Gastroesophageal sphincter (tissue), 4 donors: ENCODE measurements around the gene NPR1. TPM values are rescaled to one million over a fixed set of nuclear protein-coding genes. Genes with fewer than 3 reads are reported as not detected.
A peak's percentile ranks its signal among the peaks of the same experiment; 100 is the strongest.

Source experiments
- ATAC-seq: fragments of 150-250 bp; one replicate; pipeline ENCODE4 v1.9.1; 2016; ENCODE audit warnings: mild to moderate bottlenecking, moderate library complexity
- H3K27ac ChIP-seq, 4 donors: fragments of 200-600 bp; sonication (generic) in 3 of 4; 1 replicate in 3 of 4; 2 replicates in 1 of 4; pipeline ENCODE4 v1.5.1; 2016 to 2019
- H3K27me3 ChIP-seq: fragments of 200-600 bp; sonication (generic); one replicate; pipeline ENCODE4 v1.5.1; 2019
- H3K36me3 ChIP-seq, 2 donors: fragments of 200-600 bp; sonication (generic); one replicate each; pipeline ENCODE4 v1.5.1; 2019; ENCODE audit warnings: control low read depth in 1 of 2
- H3K4me1 ChIP-seq, 3 donors: fragments of 200-600 bp; sonication (generic); 1 replicate in 2 of 3; 2 replicates in 1 of 3; pipeline ENCODE4 v1.5.1; 2016 to 2019; ENCODE audit warnings: control low read depth in 2 of 3
- H3K4me3 ChIP-seq, 2 donors: fragments of 200-600 bp; sonication (generic); one replicate each; pipeline ENCODE4 v1.5.1; 2019; ENCODE audit warnings: mild to moderate bottlenecking in 1 of 2, moderate library complexity in 1 of 2
- H3K9me3 ChIP-seq, 3 donors: fragments of 200-600 bp; sonication (generic); one replicate each; pipeline ENCODE4 v1.5.1; 2017 to 2019; ENCODE audit warnings: control low read depth in 2 of 3
- CTCF ChIP-seq, 4 experiments: fragments of 200-600 bp in 2 of 4; fragments of 450-650 bp in 2 of 4; sonication (generic) in 1 of 4; IDR thresholded peaks; one replicate each; pipeline ENCODE4 v1.5.1; 2017 to 2019; ENCODE audit warnings: antibody characterized with exemption in 4 of 4, mild to moderate bottlenecking in 2 of 4, moderate library complexity in 2 of 4
- EP300 ChIP-seq: sonication (generic); formaldehyde crosslinking; IDR thresholded peaks from one replicate; pipeline ENCODE4 v1.6.1; 2017; ENCODE audit warnings: antibody characterized with exemption, mild to moderate bottlenecking
- POLR2A ChIP-seq, 2 donors: fragments of 450-650 bp; IDR thresholded peaks; one replicate each; pipeline ENCODE4 v1.6.1; 2017; ENCODE audit warnings: antibody characterized with exemption in 2 of 2, mild to moderate bottlenecking in 2 of 2, moderate library complexity in 1 of 2
- POLR2AphosphoS5 ChIP-seq: sonication (generic); formaldehyde crosslinking; IDR thresholded peaks from one replicate; pipeline ENCODE4 v1.6.1; 2017; ENCODE audit warnings: antibody characterized with exemption
- WGBS, 2 donors: methylation state at CpG; one replicate each; pipeline ENCODE4 v1.1.5; 2018; ENCODE audit warnings: low coverage in 1 of 2; 5-methylcytosine and 5-hydroxymethylcytosine counted together
- total RNA-seq, 4 donors: library from RNA; depleted of rRNA; stranded (reverse); fragments of >200 nt; gene quantifications; one replicate each; pipeline ENCODE4 v1.1.0, GENCODE V29; 2016

The NPR1 gene
- total RNA-seq, 4 donors from 2014 or later: 36.7 to 57.0 (median 46.7) TPM

- H3K4me1 ChIP-seq: peaks cover 0 to 41% (median 8%) of the 10 kb centered on the region in 3 donors
- TF ChIP-seq POLR2AphosphoS5 (no peak), EP300 (no peak), CTCF (IDR thresholded peaks at IDR 0.05) (peak in 1 of 4 experiments; percentile 1), POLR2A (IDR thresholded peaks at IDR 0.05) (peak in 1 of 2 donors; percentile 5)
- no peaks in the 10 kb centered on the region for H3K9me3 ChIP-seq
- peak overlapping the region; percentile 84 to 92 for H3K4me3 ChIP-seq
- H3K36me3 ChIP-seq: no peaks in the 10 kb centered on the region
- 0% methylated on average over 1 to 6 of the region's 19 CpGs for WGBS, 2 donors
- no peaks in the 10 kb centered on the region for H3K27me3 ChIP-seq
- peak overlapping the region; percentile 91 to 98 (median 98) for H3K27ac ChIP-seq
- peak; percentile 24 for ATAC-seq
These were observed 50.0 kb downstream of the NPR1 start for GRCh38 chr1:153728305-153729066.

- no peaks in the 10 kb centered on the region for H3K9me3 ChIP-seq
- H3K36me3 ChIP-seq: no peaks in the 10 kb centered on the region
- TF ChIP-seq POLR2AphosphoS5 (no peak), EP300 (no peak), POLR2A (IDR thresholded peaks at IDR 0.05) (no peak), CTCF (IDR thresholded peaks at IDR 0.05) (no peak)
- no peak overlapping the region for H3K4me3 ChIP-seq
- H3K27me3 ChIP-seq: no peaks in the 10 kb centered on the region
- no peak for ATAC-seq
- peak overlapping the region in 3 of 4 donors; percentile 8 to 98 (median 98) for H3K27ac ChIP-seq
- WGBS, 2 donors: 48 to 73% methylated on average over 3 to 5 of the region's 5 CpGs
- peaks cover 0 to 59% (median 15%) of the 10 kb centered on the region in 3 donors for H3K4me1 ChIP-seq
These were observed 52.0 kb downstream of the NPR1 start for GRCh38 chr1:153730468-153730988.

- Histone ChIP-seq H3K27me3 (no peaks in the 10 kb centered on the region), H3K27ac (peak overlapping the region in 3 of 4 donors; percentile 21 to 69 (median 55)), H3K4me3 (no peak overlapping the region), H3K9me3 (no peaks in the 10 kb centered on the region), H3K4me1 (peaks cover 0 to 49% (median 15%) of the 10 kb centered on the region in 3 donors), H3K36me3 (peaks cover 0 to 3% of the 10 kb centered on the region in 2 donors)
- TF ChIP-seq EP300 (no peak), POLR2AphosphoS5 (no peak), CTCF (IDR thresholded peaks at IDR 0.05) (no peak), POLR2A (IDR thresholded peaks at IDR 0.05) (no peak)
- WGBS, 2 donors: 36% methylated on average over 1 of the region's 1 CpG; no CpG with 5 or more reads in 1 of the 2 donors
- no peak for ATAC-seq
These were observed 55.5 kb downstream of the NPR1 start for GRCh38 chr1:153733970-153734369.

- ATAC-seq: no peak
- H3K4me3 ChIP-seq: no peak overlapping the region
- TF ChIP-seq POLR2A (IDR thresholded peaks at IDR 0.05) (no peak), POLR2AphosphoS5 (no peak)
- no peaks in the 10 kb centered on the region for H3K27me3 ChIP-seq
- no peaks in the 10 kb centered on the region for H3K9me3 ChIP-seq
- peaks cover 0 to 9% of the 10 kb centered on the region in 2 donors for H3K36me3 ChIP-seq
- WGBS, 2 donors: 38 to 77% methylated on average over 1 to 3 of the region's 3 CpGs
- peak overlapping the region in 3 of 4 donors; percentile 21 to 69 (median 55) for H3K27ac ChIP-seq
- H3K4me1 ChIP-seq: peaks cover 0 to 43% (median 9%) of the 10 kb centered on the region in 3 donors
These were observed 56.1 kb downstream of the NPR1 start for GRCh38 chr1:153734396-153735089.

- peaks cover 0 to 38% (median 8%) of the 10 kb centered on the region in 3 donors for H3K4me1 ChIP-seq
- H3K4me3 ChIP-seq: no peak overlapping the region
- no peak for ATAC-seq
- no peaks in the 10 kb centered on the region for H3K9me3 ChIP-seq
- H3K27me3 ChIP-seq: no peaks in the 10 kb centered on the region
- WGBS, 2 donors: 93 to 94% methylated on average over 3 of the region's 3 CpGs
- no peak for TF ChIP-seq EP300
- TF ChIP-seq POLR2AphosphoS5: no peak
- TF ChIP-seq CTCF (IDR thresholded peaks at IDR 0.05): no peak
- no peak for TF ChIP-seq POLR2A (IDR thresholded peaks at IDR 0.05)
- H3K36me3 ChIP-seq: peaks cover 0 to 14% of the 10 kb centered on the region in 2 donors
- H3K27ac ChIP-seq: peak overlapping the region in 2 of 4 donors; percentile 21 to 35
These were observed 56.6 kb downstream of the NPR1 start for GRCh38 chr1:153735090-153735420.
